A673 (cell line): ENCODE results near the gene ACOXL. TPM values are rescaled to one million over a fixed set of nuclear protein-coding genes. Genes with fewer than 3 reads are reported as not detected.
A peak's percentile ranks its signal among the peaks of the same experiment; 100 is the strongest.
"Not testable (repeated sequence)": the region's sequence is repeated elsewhere in the genome, so short reads cannot be mapped to it uniquely, and the experiment has no call there.

Experiments
- BruUV-seq: library from RNA; stranded (reverse); fragments of 400-500 nt; replicated peaks from 2 replicates; lab custom pipeline; 2021; lab: Mats Ljungman, UMichigan
- CTCF ChIA-PET: fragments of 300-600 bp; sonication (Branson Sonifier 250); formaldehyde crosslinking; loops from one replicate; lab custom pipeline; 2022; ENCODE audit warnings: antibody characterized with exemption; lab: Charles Lee
- POLR2A ChIA-PET: fragments of 300-600 bp; sonication (Branson Sonifier 250); formaldehyde crosslinking; loops from one replicate; lab custom pipeline; 2022; ENCODE audit warnings: antibody characterized with exemption; ENCODE audit not compliant: low non-redundant PET; lab: Charles Lee
- DNase-seq: peaks from one replicate; pipeline ENCODE4 v3.0.0-alpha.2; 2015; ENCODE audit warnings: low spot score
- H3K27ac ChIP-seq: fragments of 200-600 bp; sonication (generic); 2 replicates; pipeline ENCODE4 v1.5.1; 2016; ENCODE audit warnings: mixed run types, low read depth, mild to moderate bottlenecking, mixed read lengths, antibody characterized with exemption, low read length; ENCODE audit not compliant: poor library complexity, severe bottlenecking
- H3K27me3 ChIP-seq: fragments of 200-600 bp; sonication (generic); replicated peaks from 2 replicates; pipeline ENCODE4 v1.6.1; 2017; ENCODE audit warnings: mixed run types, low read depth, mild to moderate bottlenecking, mixed read lengths, antibody characterized with exemption, low read length; ENCODE audit not compliant: insufficient read depth, poor library complexity
- H3K36me3 ChIP-seq: fragments of 200-600 bp; sonication (generic); 2 replicates; pipeline ENCODE4 v1.6.1; 2016; ENCODE audit warnings: mixed run types, mild to moderate bottlenecking, mixed read lengths, antibody characterized with exemption, low read length; ENCODE audit not compliant: insufficient read depth, poor library complexity, severe bottlenecking
- H3K4me1 ChIP-seq: fragments of 200-600 bp; sonication (generic); 2 replicates; pipeline ENCODE4 v1.6.1; 2017; ENCODE audit warnings: mixed run types, mild to moderate bottlenecking, mixed read lengths, antibody characterized with exemption, low read length; ENCODE audit not compliant: insufficient read depth, poor library complexity, severe bottlenecking
- H3K4me3 ChIP-seq: fragments of 200-600 bp; sonication (generic); 2 replicates; pipeline ENCODE4 v1.5.1; 2016; ENCODE audit warnings: low read depth, mixed run types, mild to moderate bottlenecking, mixed read lengths, low read length; ENCODE audit not compliant: poor library complexity, severe bottlenecking
- H3K9me3 ChIP-seq: fragments of 200-600 bp; sonication (generic); 2 replicates; pipeline ENCODE4 v1.6.1; 2016; ENCODE audit warnings: mixed run types, low read depth, mild to moderate bottlenecking, mixed read lengths, antibody characterized with exemption, low read length; ENCODE audit not compliant: poor library complexity, severe bottlenecking
- CTCF ChIP-seq: fragments of 300-800, 200-600 bp; sonication (generic); conservative IDR thresholded peaks from 2 replicates; pipeline ENCODE4 v1.5.1; 2017; ENCODE audit warnings: low read depth, mild to moderate bottlenecking, antibody characterized with exemption, low read length, moderate library complexity, mixed read lengths
- EZH2 ChIP-seq: fragments of 200-600 bp; sonication (generic); IDR thresholded peaks from 2 replicates; pipeline ENCODE4 v1.6.1; 2017; ENCODE audit warnings: borderline replicate concordance, low read depth, mild to moderate bottlenecking, mixed read lengths, antibody characterized with exemption, low read length; ENCODE audit not compliant: poor library complexity, severe bottlenecking
- intact Hi-C: fragments of 100-400 bp; cut with micrococcal nuclease; formaldehyde crosslinking; loops from one replicate; pipeline ENCODE4 v1.10.0; 2022; ENCODE audit not compliant: unreplicated experiment
- total RNA-seq: library from RNA; stranded (reverse); gene quantifications from 2 replicates; pipeline ENCODE4 v1.2.3, GENCODE V29; 2021

The ACOXL gene
- total RNA-seq, 1 experiment from 2014 or later: not detected

GRCh38 chr2:110853516-110853915 lies 121.1 kb downstream of the ACOXL start:
- CTCF ChIA-PET: interaction anchor here (0.6 kb wide), 1 partner anchor 46 kb away, joined by 3 read pairs; no protein-coding TSS in a partner anchor
- H3K9me3 ChIP-seq: no peaks in the 10 kb centered on the region
- H3K36me3 ChIP-seq: no peaks in the 10 kb centered on the region
- no peak overlapping the region for H3K4me3 ChIP-seq
- DNase-seq: peak; percentile 62
- intact Hi-C loops: no loop called here
- H3K27me3 ChIP-seq: peaks cover 30% of the 10 kb centered on the region
- TF ChIP-seq EZH2: no peak
- TF ChIP-seq CTCF: peak; percentile 76
- BruUV-seq: no TSS peak
- H3K4me1 ChIP-seq: no peaks in the 10 kb centered on the region
- no peak overlapping the region for H3K27ac ChIP-seq
- POLR2A ChIA-PET: no interaction called here

GRCh38 chr2:110853948-110854347 lies 121.6 kb downstream of the ACOXL start:
- BruUV-seq: no TSS peak
- TF ChIP-seq CTCF: no peak
- TF ChIP-seq EZH2: no peak
- H3K27me3 ChIP-seq: peaks cover 35% of the 10 kb centered on the region
- DNase-seq: no peak
- ChIA-PET POLR2A (interaction anchor here (0.6 kb wide), 1 partner anchor 127 kb away, joined by 3 read pairs; no protein-coding TSS in a partner anchor), CTCF (interaction anchor here (0.6 kb wide), 1 partner anchor 47 kb away, joined by 3 read pairs; no protein-coding TSS in a partner anchor)
- no peaks in the 10 kb centered on the region for H3K36me3 ChIP-seq
- no peak overlapping the region for H3K27ac ChIP-seq
- no peaks in the 10 kb centered on the region for H3K9me3 ChIP-seq
- H3K4me3 ChIP-seq: no peak overlapping the region
- H3K4me1 ChIP-seq: no peaks in the 10 kb centered on the region
- intact Hi-C loops: no loop called here

DNA sequence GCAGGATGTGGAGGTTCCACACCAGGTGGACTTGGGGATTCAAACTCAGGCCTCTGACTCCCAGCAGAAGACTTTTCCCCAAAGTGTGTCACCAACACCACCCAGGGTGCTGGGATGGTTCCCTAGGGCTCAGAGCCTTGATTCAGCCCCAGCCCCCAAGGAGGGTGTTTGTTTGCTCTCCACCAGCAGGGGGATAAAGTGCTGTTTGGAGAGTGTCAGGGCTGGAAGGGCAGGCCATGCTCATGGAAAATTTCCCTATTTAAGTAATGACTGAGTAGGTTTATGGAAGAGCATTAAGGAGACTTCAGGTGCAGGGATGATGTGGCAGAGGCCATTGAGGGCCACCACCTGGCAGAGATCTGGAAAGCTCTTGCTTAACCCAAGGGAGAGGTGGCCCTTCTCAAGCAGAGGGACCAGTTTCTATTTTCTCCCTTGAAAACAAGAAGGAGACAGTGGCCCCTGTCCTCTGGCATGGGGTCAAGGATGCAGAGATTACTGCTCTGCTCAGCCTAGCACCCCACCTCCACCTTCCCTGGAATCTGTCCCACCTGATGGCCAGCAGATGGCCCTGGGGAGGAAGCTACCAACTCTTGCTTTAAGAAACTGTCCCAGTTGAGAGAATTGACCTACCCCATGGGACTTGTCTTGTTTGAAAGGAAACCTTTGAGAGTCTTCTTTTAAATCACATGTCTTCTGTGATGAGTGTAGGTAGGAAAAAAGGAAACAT lies 122.1 kb downstream of the ACOXL start:
- POLR2A ChIA-PET: interaction anchor here (0.6 kb wide), 1 partner anchor 127 kb away, joined by 3 read pairs; no protein-coding TSS in a partner anchor
- CTCF ChIA-PET: interaction anchor here (0.6 kb wide), 1 partner anchor 47 kb away, joined by 3 read pairs; no protein-coding TSS in a partner anchor
- intact Hi-C loops: no loop called here

DNA sequence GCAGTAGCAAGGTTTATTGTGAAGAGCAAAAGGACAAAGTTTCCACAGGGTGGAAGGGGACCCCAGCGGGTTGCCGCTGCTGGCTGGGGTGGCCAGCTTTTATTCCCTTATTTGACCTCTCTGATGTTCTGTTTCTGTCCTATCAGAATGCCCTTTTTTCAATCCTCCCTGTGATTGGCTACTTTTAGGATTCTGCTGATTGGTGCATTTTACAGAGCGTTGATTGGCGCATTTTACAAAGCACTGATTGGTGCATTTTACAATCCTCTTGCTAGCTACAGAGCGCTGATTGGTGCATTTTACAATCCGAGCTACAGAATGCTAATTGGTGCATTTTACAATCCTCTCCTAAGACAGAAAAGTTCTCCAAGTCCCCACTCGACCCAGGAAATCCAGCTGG lies 123.5 kb downstream of the ACOXL start:
- peaks cover 49% of the 10 kb centered on the region for H3K27me3 ChIP-seq
- DNase-seq, CTCF ChIA-PET, intact Hi-C loops, H3K4me1 ChIP-seq, H3K9me3 ChIP-seq, BruUV-seq, POLR2A ChIA-PET, H3K27ac ChIP-seq, H3K4me3 ChIP-seq, H3K36me3 ChIP-seq: not testable (repeated sequence)

More for the DNA sequence above, 122.1 kb downstream of the ACOXL start:
- no peaks in the 10 kb centered on the region for H3K36me3 ChIP-seq
- no peak overlapping the region for H3K4me3 ChIP-seq
- H3K4me1 ChIP-seq: no peaks in the 10 kb centered on the region
- H3K27me3 ChIP-seq: peaks cover 40% of the 10 kb centered on the region
- TF ChIP-seq CTCF: peak; percentile 49; the same call in 1 of the 2 replicates
- no peak for TF ChIP-seq EZH2
- no peaks in the 10 kb centered on the region for H3K9me3 ChIP-seq
- DNase-seq: peak; percentile 32
- H3K27ac ChIP-seq: no peak overlapping the region
- BruUV-seq: no TSS peak
